ENCODE results near the gene RPL26.
A peak's percentile ranks its signal among the peaks of the same experiment; 100 is the strongest.

RPL26 gene

DNA sequence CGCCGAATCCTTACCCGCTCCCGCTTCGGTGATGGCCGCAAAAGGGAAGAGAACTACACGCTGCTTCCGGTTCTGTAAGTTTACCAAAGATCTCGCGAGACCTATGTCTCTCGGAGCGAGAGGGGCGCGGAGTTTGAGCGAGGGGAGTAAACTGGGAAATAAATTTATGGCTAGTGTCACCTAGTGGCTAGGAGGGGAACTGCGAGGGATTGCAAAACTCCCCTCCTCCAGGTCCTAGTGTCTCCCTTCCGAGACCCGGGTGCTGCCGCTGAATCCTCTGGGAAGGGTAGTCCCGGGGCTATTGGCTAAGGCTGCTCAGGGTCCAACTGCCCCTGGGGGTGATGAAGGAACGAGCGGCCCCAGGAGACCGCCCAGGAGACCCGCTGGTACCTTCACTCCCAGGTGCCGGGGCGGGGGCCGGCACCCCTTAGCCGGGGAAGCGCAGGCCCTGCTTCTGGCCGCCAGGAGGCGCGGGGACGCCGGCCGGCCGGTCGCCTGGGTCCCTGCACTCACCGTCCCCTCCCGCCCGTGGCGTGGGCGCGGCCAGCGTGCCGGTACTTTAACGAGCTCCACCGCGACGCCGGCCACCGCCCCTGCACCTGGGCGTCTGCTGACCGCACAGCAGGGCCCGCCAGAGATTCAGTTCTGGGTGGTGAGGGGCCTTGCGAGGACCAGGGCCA, at the start of gene RPL26:
Gene RPL26, minus strand, starts transcription at position 51 of the 680 bp plus-strand sequence. CDS start 883 bp downstream, outside the sequence.
- FAIRE-seq (peak; percentile 78), DNase-seq (ENCODE audit: low spot score) (peak; percentile 94)

DNA sequence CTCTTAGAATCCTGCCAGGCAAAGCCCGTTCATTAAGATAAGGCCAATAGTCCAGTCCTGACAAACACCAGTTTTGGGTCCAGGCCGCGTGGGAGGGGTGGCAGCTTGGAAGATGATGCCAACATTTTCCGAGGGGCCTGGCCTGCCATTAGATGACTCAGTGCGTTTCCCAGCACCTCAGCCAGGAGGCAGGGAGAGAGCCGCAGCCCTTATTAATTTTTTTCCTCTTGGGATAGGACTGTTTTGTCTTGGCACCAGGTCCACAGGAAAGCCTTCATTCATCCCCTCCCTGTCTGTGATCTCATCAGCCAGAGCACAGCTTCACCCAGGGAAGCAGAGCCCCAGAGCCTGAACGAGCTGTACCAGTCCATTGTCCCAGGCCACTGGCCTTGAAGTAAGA, 48.0 kb upstream of the RPL26 start:
- DNase-seq (ENCODE audit: low spot score) = peak; percentile 8
- no peak for FAIRE-seq

DNA sequence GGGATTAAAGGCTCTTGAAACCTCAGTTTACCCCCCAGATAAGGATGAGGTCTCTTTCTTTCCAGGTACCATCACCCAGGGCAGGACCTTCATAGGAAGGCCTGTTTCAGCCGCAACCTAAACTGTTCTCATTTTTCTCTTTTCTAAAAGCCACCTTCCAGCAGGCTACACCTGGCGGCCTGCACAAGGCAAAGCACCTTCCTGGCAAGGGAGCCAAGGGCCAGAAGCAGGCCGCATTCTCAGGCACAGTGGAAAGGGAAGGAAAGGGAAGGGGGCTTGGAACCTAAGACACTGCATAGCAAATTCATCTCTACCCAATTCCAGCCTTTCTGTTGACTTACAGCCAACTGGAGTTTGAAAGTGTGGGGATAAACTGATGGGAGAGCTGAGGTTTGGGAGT, 43.8 kb upstream of the RPL26 start:
- DNase-seq (ENCODE audit: low spot score) (no peak), FAIRE-seq (no peak)

GRCh38 chr17:8426094-8426720, 43.2 kb upstream of the RPL26 start:
- no peak for FAIRE-seq
- DNase-seq (ENCODE audit: low spot score) = no peak

DNA sequence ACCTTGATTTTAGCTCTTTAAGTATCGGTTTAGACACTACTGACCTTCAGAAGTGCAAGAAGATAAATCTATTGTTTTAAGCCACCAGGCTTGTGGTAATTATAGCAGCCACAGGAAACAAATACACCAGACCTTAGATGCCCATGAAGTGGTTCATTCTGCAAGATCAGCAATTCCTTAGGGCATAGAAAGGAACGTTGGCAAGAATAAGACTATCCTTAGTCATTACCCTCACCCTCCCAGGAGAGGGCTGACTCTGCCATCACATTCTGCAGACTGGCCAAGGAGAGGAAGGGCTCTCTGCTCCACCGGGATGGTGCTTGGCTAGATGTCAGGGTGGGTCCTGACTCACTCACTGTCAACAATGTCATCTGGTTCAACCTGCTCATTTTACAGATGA, 38.6 kb upstream of the RPL26 start:
- FAIRE-seq (no peak), DNase-seq (ENCODE audit: low spot score) (no peak)

GRCh38 chr17:8420041-8420934, 37.3 kb upstream of the RPL26 start:
- FAIRE-seq (no peak), DNase-seq (ENCODE audit: low spot score) (peak; percentile 6)

- DNase-seq (ENCODE audit: low spot score) (no peak), FAIRE-seq (no peak)
Observed at GRCh38 chr17:8419305-8419704, 36.3 kb upstream of the RPL26 start.

DNA sequence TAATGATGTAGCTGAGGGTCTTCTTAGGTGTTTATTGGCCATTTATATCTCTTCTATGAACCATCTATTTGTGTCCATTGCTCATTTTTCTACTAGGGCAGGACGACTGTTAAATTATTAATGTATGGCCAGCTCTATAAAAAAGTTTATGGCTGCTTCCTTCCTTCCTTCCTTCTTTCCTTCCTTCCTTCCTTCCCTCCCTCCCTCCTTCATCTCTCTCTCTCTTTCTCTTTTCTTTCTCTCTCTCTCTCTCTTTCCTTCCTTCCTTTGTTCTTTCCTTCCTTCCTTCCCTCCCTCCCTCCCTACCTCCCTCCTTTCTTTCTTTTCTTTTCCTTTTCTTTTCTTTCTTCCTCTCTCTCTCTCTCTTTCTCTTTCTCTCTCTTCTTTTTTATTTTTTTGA, 35.5 kb upstream of the RPL26 start:
- DNase-seq (ENCODE audit: low spot score) (no peak), FAIRE-seq (no peak)

GRCh38 chr17:8417806-8418205, 34.8 kb upstream of the RPL26 start:
- FAIRE-seq (no peak), DNase-seq (ENCODE audit: low spot score) (no peak)

DNA sequence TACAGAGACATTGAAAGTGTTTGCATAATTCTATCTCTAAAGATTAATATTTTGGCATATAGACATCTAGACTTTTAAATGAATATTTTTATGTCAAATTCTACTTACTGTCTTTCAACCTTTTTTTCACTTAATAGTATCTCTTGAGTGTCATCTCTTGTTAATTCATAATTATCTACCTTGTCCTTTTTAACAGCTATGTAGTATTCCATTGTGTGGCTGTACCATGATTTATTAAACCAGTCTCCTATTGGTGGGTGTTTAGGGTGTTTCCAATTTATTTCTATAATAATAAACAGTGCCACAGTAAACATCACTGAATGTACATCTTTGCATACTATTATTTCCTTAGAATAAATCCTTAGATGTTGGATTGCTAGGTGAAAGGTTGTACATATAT, 30.9 kb upstream of the RPL26 start:
- no peak for DNase-seq (ENCODE audit: low spot score)
- FAIRE-seq = no peak

- FAIRE-seq (no peak), DNase-seq (ENCODE audit: low spot score) (no peak)
Observed at GRCh38 chr17:8413328-8413727, 30.3 kb upstream of the RPL26 start.

DNA sequence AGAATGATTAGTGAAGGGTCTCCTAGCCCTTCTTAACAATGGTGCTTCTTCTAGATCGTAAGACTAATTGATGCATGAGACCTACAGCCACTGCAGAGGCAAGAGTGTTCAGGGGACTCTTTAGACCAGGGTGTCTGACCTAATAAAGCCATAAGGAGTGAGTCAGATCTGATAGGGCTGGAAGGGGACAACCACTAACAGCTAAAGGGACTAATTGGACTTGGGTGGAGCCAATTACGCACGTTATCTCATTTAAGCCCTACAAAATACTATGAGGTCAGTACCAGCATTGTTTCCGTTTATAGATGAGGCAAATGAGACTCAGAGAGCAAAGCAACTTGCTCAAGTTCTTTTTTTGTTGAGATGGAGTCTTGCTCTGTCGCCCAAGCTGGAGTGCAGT, 29.1 kb upstream of the RPL26 start:
- DNase-seq (ENCODE audit: low spot score) (no peak), FAIRE-seq (no peak)

GRCh38 chr17:8410883-8411238, 27.9 kb upstream of the RPL26 start:
- FAIRE-seq = no peak
- DNase-seq (ENCODE audit: low spot score) = no peak

DNA sequence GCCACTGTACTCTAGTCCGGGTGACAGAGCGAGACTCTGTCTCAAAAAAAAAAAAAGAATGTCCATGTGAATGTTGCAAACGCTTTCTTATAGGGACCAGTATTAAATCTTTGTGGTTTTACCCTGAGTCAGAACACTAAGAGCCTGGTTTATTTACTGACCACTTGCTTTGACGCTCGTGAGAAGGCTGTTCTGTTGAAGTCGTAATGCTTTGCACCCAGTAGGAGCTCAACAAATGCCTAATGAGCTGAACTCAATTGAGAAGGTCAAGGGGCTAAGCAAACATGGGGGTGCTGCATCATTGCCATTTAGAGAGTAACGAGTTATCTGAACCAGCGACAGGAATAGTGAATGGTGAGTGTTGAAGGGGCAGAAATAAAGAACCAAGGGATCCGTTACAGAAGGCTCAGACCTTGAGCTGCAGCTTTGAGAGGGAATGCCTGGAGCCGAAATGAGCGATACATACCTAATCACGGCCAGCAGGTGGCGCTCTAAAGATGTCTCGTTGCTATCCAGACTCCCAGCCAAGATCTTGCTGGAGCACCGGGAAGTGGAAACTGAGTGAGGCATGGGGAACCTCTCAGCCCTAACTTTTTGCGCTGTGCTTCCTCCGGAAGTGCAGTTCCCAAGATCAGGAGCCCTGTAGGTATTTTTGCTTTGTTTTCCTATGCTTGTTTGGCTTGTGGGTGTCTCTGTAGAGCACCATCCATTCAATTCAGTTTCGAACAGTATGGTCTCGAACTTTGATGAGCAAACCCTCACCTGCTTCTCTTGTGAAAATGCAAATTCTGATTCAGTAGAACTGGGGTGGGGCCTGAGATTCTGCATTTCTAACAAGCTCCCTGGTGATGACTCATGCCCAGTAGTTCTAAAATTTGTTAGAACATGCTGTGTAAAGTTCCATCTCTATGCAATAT, 27.2 kb upstream of the RPL26 start:
- DNase-seq (ENCODE audit: low spot score) (peak; percentile 66), FAIRE-seq (peak; percentile 25)

GRCh38 chr17:8408371-8408770, 25.4 kb upstream of the RPL26 start:
- FAIRE-seq (no peak), DNase-seq (ENCODE audit: low spot score) (no peak)

DNA sequence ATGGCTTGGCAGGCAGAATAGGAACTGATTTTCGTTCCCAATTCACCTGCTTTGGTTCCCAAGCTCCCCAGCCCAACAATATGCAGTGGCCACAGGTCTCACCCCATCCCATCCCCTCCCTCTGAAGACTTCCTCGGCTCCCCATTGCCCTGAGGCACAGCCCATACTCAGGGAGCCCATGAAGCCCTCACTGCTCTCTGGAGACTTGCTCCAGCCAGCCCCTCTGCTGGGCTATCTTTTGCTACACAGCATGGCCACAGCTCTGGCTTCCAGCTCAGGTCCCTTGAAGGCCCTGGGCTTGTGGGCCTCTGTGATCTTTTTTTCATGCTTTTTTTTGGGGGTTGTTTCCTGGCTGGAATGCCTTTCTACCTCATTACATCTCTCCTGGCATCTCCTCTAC, 23.2 kb upstream of the RPL26 start:
- DNase-seq (ENCODE audit: low spot score) (no peak), FAIRE-seq (no peak)

GRCh38 chr17:8405499-8406016, 22.6 kb upstream of the RPL26 start:
- DNase-seq (ENCODE audit: low spot score) (no peak), FAIRE-seq (no peak)

- DNase-seq (ENCODE audit: low spot score) = no peak
- no peak for FAIRE-seq
Observed at GRCh38 chr17:8402921-8403536, 20.0 kb upstream of the RPL26 start.

DNA sequence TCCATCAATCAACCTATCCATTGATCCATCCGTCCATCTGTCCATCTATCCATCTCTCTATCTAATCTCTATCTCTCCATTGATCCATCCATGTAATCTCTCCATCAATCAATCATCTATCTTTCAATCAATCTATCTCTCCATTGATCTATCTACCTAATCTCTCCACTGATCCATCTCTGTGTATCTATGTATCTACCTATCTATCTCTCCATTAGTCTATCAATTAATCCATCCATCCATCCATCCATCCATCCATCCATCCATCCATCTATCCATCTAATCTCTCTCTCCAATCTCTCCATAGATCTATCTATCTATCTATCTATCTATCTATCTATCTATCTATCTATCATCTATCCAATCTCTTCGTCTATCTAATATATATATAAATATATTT, 18.1 kb upstream of the RPL26 start:
- DNase-seq (ENCODE audit: low spot score) (no peak), FAIRE-seq (no peak)

DNA sequence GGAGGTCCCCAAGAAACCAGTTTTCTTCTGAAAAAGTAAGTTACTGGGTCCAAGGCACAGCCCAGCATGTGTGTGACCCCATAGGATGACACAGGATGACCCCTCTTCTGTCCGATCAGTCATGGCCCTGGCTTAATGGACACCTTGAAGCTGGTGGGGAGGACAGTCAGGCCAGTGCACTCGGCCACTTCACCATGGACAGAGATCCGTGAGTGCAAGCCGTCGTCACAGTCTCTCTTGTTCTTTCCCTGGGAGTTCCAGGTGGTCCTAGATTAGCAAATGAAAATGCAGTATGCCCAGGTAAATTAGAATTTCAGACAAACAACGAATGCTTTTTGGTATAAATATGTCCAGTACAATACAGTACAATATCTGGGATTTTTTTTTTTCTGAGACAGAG, 16.0 kb upstream of the RPL26 start:
- no peak for DNase-seq (ENCODE audit: low spot score)
- FAIRE-seq = no peak

- DNase-seq (ENCODE audit: low spot score) (no peak), FAIRE-seq (no peak)
Observed at GRCh38 chr17:8397636-8398035, 14.6 kb upstream of the RPL26 start, which contains the start of gene RNF222. RNF222 (minus strand) TSS chr17:8397827; CDS start chr17:8393461, 4,366 bp downstream.
